Vagina (tissue), 2 donors: ENCODE results near the gene PDCD4.

Experiments
- CTCF ChIP-seq, 3 experiments: fragments of 450-650 bp in 2 of 3; fragments of 200-600 bp in 1 of 3; sonication (generic) in 1 of 3; IDR thresholded peaks; one replicate each; pipeline ENCODE4 v1.5.1; 2017 to 2019; ENCODE audit warnings: antibody characterized with exemption in 3 of 3, mild to moderate bottlenecking in 2 of 3, moderate library complexity in 2 of 3
- POLR2A ChIP-seq, 2 donors: fragments of 450-650 bp; IDR thresholded peaks; one replicate each; pipeline ENCODE4 v1.6.1; 2017; ENCODE audit warnings: antibody characterized with exemption in 2 of 2, mild to moderate bottlenecking in 2 of 2, moderate library complexity in 2 of 2

DNA sequence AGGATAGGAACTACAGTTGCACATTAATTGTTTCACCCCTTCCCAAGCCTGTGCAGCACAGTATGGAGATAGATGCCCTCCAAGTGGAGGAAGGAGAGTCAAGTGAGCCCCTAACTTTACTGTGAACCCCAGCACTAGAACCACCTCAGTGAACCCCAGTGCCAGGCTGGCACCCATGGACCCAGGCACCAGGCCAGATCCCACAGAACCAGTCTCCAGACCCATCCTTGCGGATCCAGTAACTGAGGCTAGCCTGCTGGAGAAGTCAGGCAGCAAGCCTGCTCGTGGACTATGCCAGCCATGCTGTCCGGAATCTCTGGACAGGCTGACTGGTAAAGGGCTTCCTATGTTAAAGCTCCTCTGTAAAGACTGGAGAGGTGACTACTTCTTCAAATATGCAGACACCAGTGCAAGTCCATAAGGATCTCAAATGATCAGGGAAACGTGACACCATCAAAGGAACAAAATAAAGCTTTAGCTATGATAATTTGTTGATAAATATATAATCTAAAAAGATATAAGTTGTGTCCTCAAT, 75.4 kb downstream of the PDCD4 start:
- no peak for TF ChIP-seq CTCF (IDR thresholded peaks at IDR 0.05)
- TF ChIP-seq POLR2A (IDR thresholded peaks at IDR 0.05): no peak
